Esophagus squamous epithelium (tissue), 4 donors: ENCODE measurements around the gene ABCB8.

Source experiments
- POLR2A ChIP-seq, 4 donors: fragments of 450-650 bp; IDR thresholded peaks; one replicate each; pipeline ENCODE4 v1.6.1; 2017; ENCODE audit warnings: antibody characterized with exemption in 4 of 4, mild to moderate bottlenecking in 4 of 4, moderate library complexity in 3 of 4
- TF ChIP-seq, protein P1 (sequence below), 6 experiments: fragments of 450-650 bp in 4 of 6; fragments of 200-600 bp in 2 of 6; sonication (generic) in 2 of 6; IDR thresholded peaks; one replicate each; pipeline ENCODE4 v1.5.1; 2016 to 2019; ENCODE audit warnings: antibody characterized with exemption in 6 of 6, mild to moderate bottlenecking in 4 of 6, moderate library complexity in 4 of 6

DNA sequence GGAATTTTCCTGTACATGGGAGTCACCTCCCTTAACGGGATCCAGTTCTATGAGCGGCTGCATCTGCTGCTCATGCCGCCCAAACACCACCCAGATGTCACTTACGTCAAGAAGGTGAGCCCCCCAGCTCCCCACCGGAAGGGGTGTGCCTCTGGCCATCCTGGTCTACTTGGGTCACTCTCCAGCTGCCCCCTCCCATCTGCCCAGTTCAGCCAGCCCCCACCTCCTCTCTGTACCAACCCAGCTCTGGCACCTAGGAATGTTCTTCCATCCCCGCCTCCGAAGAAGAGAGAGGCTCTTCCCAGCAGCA is 47.4 kb downstream of the ABCB8 start:
- no peak for TF ChIP-seq POLR2A (IDR thresholded peaks at IDR 0.05)
- TF ChIP-seq, protein P1, sequence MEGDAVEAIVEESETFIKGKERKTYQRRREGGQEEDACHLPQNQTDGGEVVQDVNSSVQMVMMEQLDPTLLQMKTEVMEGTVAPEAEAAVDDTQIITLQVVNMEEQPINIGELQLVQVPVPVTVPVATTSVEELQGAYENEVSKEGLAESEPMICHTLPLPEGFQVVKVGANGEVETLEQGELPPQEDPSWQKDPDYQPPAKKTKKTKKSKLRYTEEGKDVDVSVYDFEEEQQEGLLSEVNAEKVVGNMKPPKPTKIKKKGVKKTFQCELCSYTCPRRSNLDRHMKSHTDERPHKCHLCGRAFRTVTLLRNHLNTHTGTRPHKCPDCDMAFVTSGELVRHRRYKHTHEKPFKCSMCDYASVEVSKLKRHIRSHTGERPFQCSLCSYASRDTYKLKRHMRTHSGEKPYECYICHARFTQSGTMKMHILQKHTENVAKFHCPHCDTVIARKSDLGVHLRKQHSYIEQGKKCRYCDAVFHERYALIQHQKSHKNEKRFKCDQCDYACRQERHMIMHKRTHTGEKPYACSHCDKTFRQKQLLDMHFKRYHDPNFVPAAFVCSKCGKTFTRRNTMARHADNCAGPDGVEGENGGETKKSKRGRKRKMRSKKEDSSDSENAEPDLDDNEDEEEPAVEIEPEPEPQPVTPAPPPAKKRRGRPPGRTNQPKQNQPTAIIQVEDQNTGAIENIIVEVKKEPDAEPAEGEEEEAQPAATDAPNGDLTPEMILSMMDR (IDR thresholded peaks at IDR 0.05): no peak
